PC-9 (cell line): ENCODE data around the gene THAP12.

Experiments used
- EZH2 ChIP-seq: fragments of 200-600 bp; sonication (generic); IDR thresholded peaks from 2 replicates; pipeline ENCODE4 v1.8.0; 2017; ENCODE audit warnings: antibody characterized with exemption, low read depth
- TF ChIP-seq, protein P1 (sequence below): fragments of 200-600 bp; sonication (generic); conservative IDR thresholded peaks from 2 replicates; pipeline ENCODE4 v1.6.1; 2017; ENCODE audit warnings: mixed run types, antibody characterized with exemption, mild to moderate bottlenecking, moderate library complexity

DNA sequence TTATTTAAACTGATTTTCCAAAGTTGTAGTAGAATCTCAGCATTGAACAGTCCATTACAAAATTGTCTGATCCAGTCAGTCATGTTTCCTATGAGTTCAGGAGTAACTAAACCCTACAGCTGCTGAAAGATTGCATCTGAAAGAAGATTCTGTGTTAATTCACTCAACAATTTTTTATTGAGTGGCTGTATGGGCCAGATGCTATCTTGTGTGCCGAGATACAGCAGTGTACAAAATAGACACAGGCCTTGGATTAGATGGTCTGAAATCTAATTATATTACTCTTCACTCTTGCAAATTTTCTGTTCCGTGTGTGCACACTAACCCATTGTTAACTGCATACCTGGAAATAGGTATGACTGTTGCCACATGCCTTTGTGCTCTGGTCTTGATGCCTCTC is 7.5 kb upstream of the THAP12 start:
- no peak for TF ChIP-seq EZH2
- TF ChIP-seq, protein P1, sequence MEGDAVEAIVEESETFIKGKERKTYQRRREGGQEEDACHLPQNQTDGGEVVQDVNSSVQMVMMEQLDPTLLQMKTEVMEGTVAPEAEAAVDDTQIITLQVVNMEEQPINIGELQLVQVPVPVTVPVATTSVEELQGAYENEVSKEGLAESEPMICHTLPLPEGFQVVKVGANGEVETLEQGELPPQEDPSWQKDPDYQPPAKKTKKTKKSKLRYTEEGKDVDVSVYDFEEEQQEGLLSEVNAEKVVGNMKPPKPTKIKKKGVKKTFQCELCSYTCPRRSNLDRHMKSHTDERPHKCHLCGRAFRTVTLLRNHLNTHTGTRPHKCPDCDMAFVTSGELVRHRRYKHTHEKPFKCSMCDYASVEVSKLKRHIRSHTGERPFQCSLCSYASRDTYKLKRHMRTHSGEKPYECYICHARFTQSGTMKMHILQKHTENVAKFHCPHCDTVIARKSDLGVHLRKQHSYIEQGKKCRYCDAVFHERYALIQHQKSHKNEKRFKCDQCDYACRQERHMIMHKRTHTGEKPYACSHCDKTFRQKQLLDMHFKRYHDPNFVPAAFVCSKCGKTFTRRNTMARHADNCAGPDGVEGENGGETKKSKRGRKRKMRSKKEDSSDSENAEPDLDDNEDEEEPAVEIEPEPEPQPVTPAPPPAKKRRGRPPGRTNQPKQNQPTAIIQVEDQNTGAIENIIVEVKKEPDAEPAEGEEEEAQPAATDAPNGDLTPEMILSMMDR: no peak
